Endothelial cell of umbilical vein (primary cell): ENCODE measurements around the gene ZNF384. TPM values are rescaled to one million over a fixed set of nuclear protein-coding genes. Genes with fewer than 3 reads are reported as not detected.

Experiments
- BruUV-seq: library from RNA; stranded (reverse); fragments of 400-500 nt; replicated peaks from 2 replicates; lab custom pipeline; 2021; lab: Mats Ljungman, UMichigan
- CTCF ChIA-PET: fragments of 300-600, 350-600 bp; sonication (Branson Sonifier 250); formaldehyde crosslinking; loops from one replicate; lab custom pipeline; 2021; ENCODE audit warnings: antibody characterized with exemption, inconsistent platforms; lab: Charles Lee
- POLR2A ChIA-PET: fragments of 300-600, 350-600 bp; sonication (Branson Sonifier 250); formaldehyde crosslinking; loops from one replicate; lab custom pipeline; 2021; ENCODE audit warnings: antibody characterized with exemption, inconsistent platforms; lab: Charles Lee
- DNase-seq: peaks from one replicate; pipeline ENCODE4 v3.0.0-alpha.2; 2011; ENCODE audit warnings: low read depth, low spot score
- FAIRE-seq: peaks from 2 replicates; lab custom pipeline; 2011; peaks lifted over from hg19 to GRCh38; lab: Jason Lieb, UNC
- H2AFZ ChIP-seq: 2 replicates; pipeline ENCODE4 v1.6.0; 2012; ENCODE audit warnings: low read depth, low read length, control low read depth, inconsistent platforms
- H3K27ac ChIP-seq: 2 replicates; pipeline ENCODE4 v1.5.1; 2011; ENCODE audit warnings: low read depth, mild to moderate bottlenecking, control low read depth, low read length, moderate library complexity; ENCODE audit not compliant: insufficient read depth
- H3K27me3 ChIP-seq, 2 experiments: 2 replicates each; pipeline versions ENCODE4 v1.6.0 to v1.6.1; 2011; ENCODE audit warnings: low read length in 2 of 2, mixed read lengths in 1 of 2; ENCODE audit not compliant: control insufficient read depth in 2 of 2, insufficient read depth in 2 of 2
- H3K36me3 ChIP-seq, 2 experiments: 2 replicates in 1 of 2; 3 replicates in 1 of 2; pipeline ENCODE4 v1.5.1; 2011; ENCODE audit warnings: low read length in 2 of 2, mild to moderate bottlenecking in 1 of 2, moderate library complexity in 1 of 2; ENCODE audit not compliant: control insufficient read depth in 2 of 2, insufficient read depth in 2 of 2; ENCODE audit errors: extremely low read depth in 1 of 2
- H3K4me1 ChIP-seq: 3 replicates; pipeline ENCODE4 v1.5.1; 2011; ENCODE audit warnings: mild to moderate bottlenecking, low read length; ENCODE audit not compliant: control insufficient read depth, insufficient read depth; ENCODE audit errors: extremely low read depth
- H3K4me2 ChIP-seq: 2 replicates; pipeline ENCODE4 v1.6.1; 2011; ENCODE audit warnings: low read length, control low read depth, mixed read lengths; ENCODE audit not compliant: insufficient read depth
- H3K4me3 ChIP-seq, 3 experiments: fragments of 200-600 bp in 1 of 3; sonication (generic), shearing (Covaris generic) in 1 of 3; replicated peaks in 1 of 3; 2 replicates each; pipeline ENCODE4 v1.5.1; 2011 to 2016; ENCODE audit warnings: control low read depth in 3 of 3, low read length in 3 of 3, mild to moderate bottlenecking in 2 of 3, inconsistent platforms in 1 of 3, low read depth in 1 of 3, moderate library complexity in 1 of 3; ENCODE audit not compliant: insufficient read depth in 1 of 3
- H3K79me2 ChIP-seq: 2 replicates; pipeline ENCODE4 v1.6.0; 2012; ENCODE audit warnings: low read length, inconsistent platforms; ENCODE audit not compliant: control insufficient read depth, insufficient read depth
- H3K9ac ChIP-seq: replicated peaks from 2 replicates; pipeline ENCODE3; 2011; ENCODE audit warnings: low read length, control low read depth; ENCODE audit not compliant: insufficient read depth; ENCODE audit errors: extremely low read depth
- H3K9me1 ChIP-seq: replicated peaks from 3 replicates; pipeline ENCODE4 v1.6.0; 2011; ENCODE audit warnings: mild to moderate bottlenecking, low read length; ENCODE audit not compliant: control insufficient read depth, insufficient read depth; ENCODE audit errors: extremely low read depth
- H3K9me3 ChIP-seq: replicated peaks from 2 replicates; pipeline ENCODE4 v1.5.1; 2012; ENCODE audit warnings: low read length, inconsistent platforms; ENCODE audit not compliant: control insufficient read depth, insufficient read depth
- H4K20me1 ChIP-seq: replicated peaks from 2 replicates; pipeline ENCODE3; 2011; ENCODE audit warnings: mild to moderate bottlenecking, low read length; ENCODE audit not compliant: control insufficient read depth, insufficient read depth; ENCODE audit errors: extremely low read depth
- JUN ChIP-seq: IDR thresholded peaks from 2 replicates; pipeline ENCODE4 v1.6.1; 2011; ENCODE audit warnings: borderline replicate concordance, low read depth; ENCODE audit not compliant: insufficient read length, insufficient read depth
- MAX ChIP-seq: IDR thresholded peaks from 2 replicates; pipeline ENCODE4 v1.6.1; 2011; ENCODE audit not compliant: insufficient read depth, insufficient read length
- POLR2A ChIP-seq: IDR thresholded peaks from 2 replicates; pipeline ENCODE4 v1.6.1; 2012; ENCODE audit warnings: low read depth, mild to moderate bottlenecking, control low read depth, low read length
- POLR2AphosphoS5 ChIP-seq: IDR thresholded peaks from 2 replicates; pipeline ENCODE4 v1.6.1; 2012; ENCODE audit warnings: low read depth, mild to moderate bottlenecking, control low read depth, low read length, moderate library complexity; ENCODE audit not compliant: insufficient read depth
- dilution Hi-C: fragments of 300-500 bp; cut with MboI; formaldehyde crosslinking; loops from one replicate; pipeline ENCODE4 v1.15.0; 2019; ENCODE audit warnings: low sequenced_read_pairs; ENCODE audit not compliant: extremely low pct_ligation_motif_present
- intact Hi-C: fragments of 100-400 bp; cut with micrococcal nuclease; formaldehyde crosslinking; loops from one replicate; pipeline ENCODE4 v1.10.0; 2022
- polyA plus RNA-seq, 4 experiments: library from polyadenylated mRNA; depleted of rRNA in 3 of 4; stranded (reverse) in 3 of 4; unstranded in 1 of 4; fragments of >200 nt; gene quantifications; 2 replicates each; pipeline versions ENCODE4 v1.2.1 to v1.2.3, GENCODE V29; 2011 to 2012; ENCODE audit warnings: missing spikeins in 1 of 4
- total RNA-seq: library from RNA; stranded (reverse); gene quantifications from 2 replicates; pipeline ENCODE4 v1.2.3, GENCODE V29; 2021

Gene ZNF384
- total and polyA plus RNA-seq, 2 donors (not counting 3 experiments of a cell fraction or from before 2014, with no cell fraction given) = 52.8 to 58.3 TPM

GRCh38 chr12:6647083-6647604, 42.0 kb downstream of the ZNF384 start, which contains the start of gene ACRBP:
Gene ACRBP (minus strand): TSS chr12:6647432. CDS start chr12:6647366, 66 bp downstream.
- H3K4me3 ChIP-seq = peak within 1 kb of the TSS; percentile 31 to 56 (median 48)
- H3K9ac ChIP-seq = peak within 1 kb of the TSS; percentile 25
- peaks cover 3% of the 10 kb centered on the region for H3K4me1 ChIP-seq
- H3K9me3 ChIP-seq = no peaks in the 10 kb centered on the region
- POLR2A ChIA-PET = interaction anchor here (0.5 to 0.7 kb wide), 2 partner anchors 41 to 100 kb away, joined by 3 read pairs; no protein-coding TSS in a partner anchor
- DNase-seq = peak; percentile 73
- no peak within 1 kb of the TSS for H3K27ac ChIP-seq
- H4K20me1 ChIP-seq = no peaks in the 10 kb centered on the region
- peak within 1 kb of the TSS; percentile 56 for H3K4me2 ChIP-seq
- H3K36me3 ChIP-seq = peaks cover 2 to 12% of the 10 kb centered on the region in 2 experiments
- dilution Hi-C loops (no loop called here), intact Hi-C loops (loop anchor here (1.0 to 2.0 kb wide), 2 partner anchors 16 to 29 kb away; partner anchors contain the start of gene ING4)
- H3K79me2 ChIP-seq = no peaks in the 10 kb centered on the region
- peak; percentile 64 for TF ChIP-seq POLR2AphosphoS5
- TF ChIP-seq JUN = no peak
- TF ChIP-seq POLR2A = peak; percentile 88
- TF ChIP-seq MAX = no peak
- BruUV-seq = TSS peak; percentile 40
- H2AFZ ChIP-seq = peak within 1 kb of the TSS; percentile 77
- no peaks in the 10 kb centered on the region for H3K27me3 ChIP-seq
- peak; percentile 87 for FAIRE-seq
- H3K9me1 ChIP-seq = no peaks in the 10 kb centered on the region
- CTCF ChIA-PET = interaction anchor here (0.7 kb wide), 1 partner anchor 27 kb away, joined by 3 read pairs; no protein-coding TSS in a partner anchor

GRCh38 chr12:6646276-6647082, 42.7 kb downstream of the ZNF384 start:
- Histone ChIP-seq H3K9me1 (no peaks in the 10 kb centered on the region), H3K4me1 (peaks cover 3% of the 10 kb centered on the region), H3K9me3 (no peaks in the 10 kb centered on the region), H3K79me2 (no peaks in the 10 kb centered on the region), H2AFZ (peak overlapping the region; percentile 77), H3K27ac (no peak overlapping the region), H3K9ac (no peak overlapping the region), H3K27me3 (no peaks in the 10 kb centered on the region), H3K4me3 (peak overlapping the region; percentile 31 to 56 (median 48)), H3K36me3 (peaks cover 2 to 12% of the 10 kb centered on the region in 2 experiments), H3K4me2 (peak overlapping the region; percentile 56), H4K20me1 (no peaks in the 10 kb centered on the region)
- BruUV-seq = no TSS peak
- dilution Hi-C loops (no loop called here), intact Hi-C loops (loop anchor here (1.0 to 2.0 kb wide), 2 partner anchors 16 to 28 kb away; partner anchors contain the start of gene ING4)
- peak; percentile 12 for FAIRE-seq
- ChIA-PET POLR2A (no interaction called here), CTCF (interaction anchor here (0.7 kb wide), 2 partner anchors 26 kb away, joined by 3 read pairs; no protein-coding TSS in a partner anchor)
- no peak for DNase-seq
- TF ChIP-seq JUN (no peak), POLR2AphosphoS5 (no peak)
